Mesendoderm (in vitro differentiated cells): ENCODE results near the gene TWF2.

Experiments
- DNase-seq: peaks from one replicate; pipeline ENCODE4 v3.0.0; 2013
- H2AK5ac ChIP-seq: 2 replicates; pipeline ENCODE4 v1.6.1; 2013; ENCODE audit warnings: low read length, inconsistent platforms
- H2BK120ac ChIP-seq: 2 replicates; pipeline ENCODE4 v1.6.1; 2013; ENCODE audit warnings: low read depth, mild to moderate bottlenecking, low read length, moderate library complexity, mixed read lengths
- H2BK15ac ChIP-seq: replicated peaks from 2 replicates; pipeline ENCODE4 v1.6.1; 2013; ENCODE audit warnings: low read depth, mild to moderate bottlenecking, moderate library complexity
- H2BK5ac ChIP-seq: 2 replicates; pipeline ENCODE4 v1.6.1; 2013; ENCODE audit warnings: low read length, inconsistent platforms
- H3K18ac ChIP-seq: 2 replicates; pipeline ENCODE4 v1.6.1; 2013; ENCODE audit warnings: mild to moderate bottlenecking, low read length, mixed read lengths
- H3K23ac ChIP-seq: one replicate; pipeline ENCODE4 v1.6.1; 2013; ENCODE audit warnings: low read length
- H3K27ac ChIP-seq: 2 replicates; pipeline ENCODE4 v1.5.1; 2013; ENCODE audit warnings: low read depth, mild to moderate bottlenecking, inconsistent platforms, low read length, moderate library complexity
- H3K27me3 ChIP-seq: 2 replicates; pipeline ENCODE4 v1.6.1; 2013; ENCODE audit warnings: low read length, control low read depth, mild to moderate bottlenecking, inconsistent platforms; ENCODE audit not compliant: insufficient read depth, poor library complexity
- H3K36me3 ChIP-seq: 2 replicates; pipeline ENCODE4 v1.6.1; 2013; ENCODE audit warnings: low read length, inconsistent platforms; ENCODE audit not compliant: control insufficient read depth, insufficient read depth
- H3K4ac ChIP-seq: one replicate; pipeline ENCODE4 v1.6.1; 2013; ENCODE audit warnings: low read depth, mild to moderate bottlenecking, low read length, moderate library complexity
- H3K4me1 ChIP-seq: 2 replicates; pipeline ENCODE4 v1.6.1; 2013; ENCODE audit warnings: low read depth, low read length, inconsistent platforms; ENCODE audit not compliant: control insufficient read depth
- H3K4me2 ChIP-seq: 2 replicates; pipeline ENCODE4 v1.6.1; 2013; ENCODE audit warnings: low read length
- H3K4me3 ChIP-seq: 2 replicates; pipeline ENCODE4 v1.5.1; 2013; ENCODE audit warnings: mild to moderate bottlenecking, low read length
- H3K56ac ChIP-seq: one replicate; pipeline ENCODE4 v1.6.1; 2013; ENCODE audit warnings: low read length
- H3K79me1 ChIP-seq: 2 replicates; pipeline ENCODE4 v1.6.1; 2013; ENCODE audit warnings: low read length, inconsistent platforms
- H3K79me2 ChIP-seq: 2 replicates; pipeline ENCODE4 v1.6.1; 2013; ENCODE audit warnings: mild to moderate bottlenecking, low read length; ENCODE audit not compliant: control insufficient read depth, insufficient read depth
- H3K9ac ChIP-seq: 2 replicates; pipeline ENCODE4 v1.6.1; 2013; ENCODE audit warnings: low read length, inconsistent platforms
- H4K5ac ChIP-seq: one replicate; pipeline ENCODE4 v1.6.1; 2013; ENCODE audit warnings: low read length
- H4K8ac ChIP-seq: one replicate; pipeline ENCODE4 v1.6.1; 2013; ENCODE audit warnings: low read depth, mild to moderate bottlenecking, control low read depth, low read length, moderate library complexity
- WGBS: extraction: QIAGEN DNeasy Blood & Tissue Kit; methylation state at CpG from one replicate; pipeline ENCODE4 v1.1.7; 2013; ENCODE audit warnings: low lambda C conversion rate, missing lambda C conversion rate; ENCODE audit not compliant: insufficient coverage; ENCODE audit errors: extremely low coverage; 5-methylcytosine and 5-hydroxymethylcytosine counted together

The TWF2 gene

DNA sequence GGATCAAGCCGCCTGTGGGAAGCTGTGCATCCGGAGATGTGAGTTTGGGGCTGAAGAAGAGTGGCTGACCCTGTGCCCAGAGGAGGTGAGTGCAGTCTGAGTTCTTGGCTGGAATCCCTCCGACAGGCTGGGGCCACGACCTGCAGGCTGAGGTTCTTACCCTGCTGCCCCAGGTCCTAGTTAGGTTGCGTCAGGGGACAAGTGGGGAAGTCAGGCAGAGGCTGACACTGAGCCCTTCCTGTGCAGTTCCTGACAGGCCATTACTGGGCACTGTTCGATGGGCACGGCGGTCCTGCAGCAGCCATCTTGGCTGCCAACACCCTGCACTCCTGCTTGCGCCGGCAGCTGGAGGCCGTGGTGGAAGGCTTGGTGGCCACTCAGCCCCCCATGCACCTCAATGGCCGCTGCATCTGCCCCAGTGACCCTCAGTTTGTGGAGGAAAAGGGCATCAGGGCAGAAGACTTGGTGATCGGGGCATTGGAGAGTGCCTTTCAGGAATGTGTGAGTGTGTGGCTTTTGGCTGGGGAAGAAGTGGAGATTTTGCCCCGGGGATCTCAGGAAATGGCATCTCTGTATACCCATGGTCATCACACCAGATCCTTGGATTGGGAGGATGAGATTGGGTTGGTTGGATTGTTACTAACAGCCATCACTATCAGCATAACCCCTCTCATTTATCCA, 7.9 kb upstream of the TWF2 start:
- Histone ChIP-seq H3K4me1 (peaks cover 2% of the 10 kb centered on the region), H2BK120ac (no peak overlapping the region), H3K79me1 (no peaks in the 10 kb centered on the region), H4K5ac (no peak overlapping the region), H2AK5ac (no peak overlapping the region), H3K4ac (no peak overlapping the region), H3K27me3 (no peaks in the 10 kb centered on the region), H2BK15ac (no peak overlapping the region), H3K4me3 (no peak overlapping the region), H2BK5ac (no peak overlapping the region), H3K4me2 (no peak overlapping the region), H3K23ac (no peak overlapping the region), H3K79me2 (no peaks in the 10 kb centered on the region), H3K36me3 (no peaks in the 10 kb centered on the region), H3K18ac (no peak overlapping the region), H3K9ac (no peak overlapping the region), H3K56ac (no peak overlapping the region), H4K8ac (no peak overlapping the region), H3K27ac (no peak overlapping the region)
- no CpG with 5 or more reads among the region's 14 CpGs for WGBS
- DNase-seq = no peak

DNA sequence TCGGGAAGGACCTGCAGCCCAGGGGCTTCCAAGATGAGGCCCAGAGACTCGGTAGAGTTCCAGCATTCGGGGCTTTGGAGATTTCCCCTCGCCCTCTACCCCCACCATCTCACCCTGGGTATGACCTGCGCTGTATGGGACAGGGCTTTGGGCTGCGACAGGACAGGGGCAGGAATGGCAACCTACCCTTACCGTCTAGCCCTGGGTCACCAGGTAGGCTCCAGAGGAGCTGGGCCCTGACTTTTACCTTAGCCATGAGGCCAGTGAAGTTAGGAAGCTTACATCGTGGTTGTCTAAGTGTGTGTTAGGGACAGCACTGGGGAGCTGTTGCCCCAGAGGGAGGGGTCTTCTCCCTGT, 7.3 kb upstream of the TWF2 start:
- no peak for DNase-seq
- H3K79me2 ChIP-seq = no peaks in the 10 kb centered on the region
- H4K8ac ChIP-seq = no peak overlapping the region
- no peak overlapping the region for H2BK15ac ChIP-seq
- H2BK120ac ChIP-seq = no peak overlapping the region
- no peak overlapping the region for H2AK5ac ChIP-seq
- peak overlapping the region; percentile 31 for H3K9ac ChIP-seq
- H3K4me1 ChIP-seq = peaks cover 2% of the 10 kb centered on the region
- H3K4me2 ChIP-seq = peak overlapping the region; percentile 37
- peak overlapping the region; percentile 87 for H3K56ac ChIP-seq
- H3K18ac ChIP-seq = no peak overlapping the region
- no peaks in the 10 kb centered on the region for H3K36me3 ChIP-seq
- H3K4ac ChIP-seq = no peak overlapping the region
- no peaks in the 10 kb centered on the region for H3K79me1 ChIP-seq
- no peaks in the 10 kb centered on the region for H3K27me3 ChIP-seq
- no peak overlapping the region for H3K4me3 ChIP-seq
- H2BK5ac ChIP-seq = no peak overlapping the region
- no peak overlapping the region for H4K5ac ChIP-seq
- no peak overlapping the region for H3K23ac ChIP-seq
- WGBS = no CpG with 5 or more reads among the region's 8 CpGs
- H3K27ac ChIP-seq = no peak overlapping the region

DNA sequence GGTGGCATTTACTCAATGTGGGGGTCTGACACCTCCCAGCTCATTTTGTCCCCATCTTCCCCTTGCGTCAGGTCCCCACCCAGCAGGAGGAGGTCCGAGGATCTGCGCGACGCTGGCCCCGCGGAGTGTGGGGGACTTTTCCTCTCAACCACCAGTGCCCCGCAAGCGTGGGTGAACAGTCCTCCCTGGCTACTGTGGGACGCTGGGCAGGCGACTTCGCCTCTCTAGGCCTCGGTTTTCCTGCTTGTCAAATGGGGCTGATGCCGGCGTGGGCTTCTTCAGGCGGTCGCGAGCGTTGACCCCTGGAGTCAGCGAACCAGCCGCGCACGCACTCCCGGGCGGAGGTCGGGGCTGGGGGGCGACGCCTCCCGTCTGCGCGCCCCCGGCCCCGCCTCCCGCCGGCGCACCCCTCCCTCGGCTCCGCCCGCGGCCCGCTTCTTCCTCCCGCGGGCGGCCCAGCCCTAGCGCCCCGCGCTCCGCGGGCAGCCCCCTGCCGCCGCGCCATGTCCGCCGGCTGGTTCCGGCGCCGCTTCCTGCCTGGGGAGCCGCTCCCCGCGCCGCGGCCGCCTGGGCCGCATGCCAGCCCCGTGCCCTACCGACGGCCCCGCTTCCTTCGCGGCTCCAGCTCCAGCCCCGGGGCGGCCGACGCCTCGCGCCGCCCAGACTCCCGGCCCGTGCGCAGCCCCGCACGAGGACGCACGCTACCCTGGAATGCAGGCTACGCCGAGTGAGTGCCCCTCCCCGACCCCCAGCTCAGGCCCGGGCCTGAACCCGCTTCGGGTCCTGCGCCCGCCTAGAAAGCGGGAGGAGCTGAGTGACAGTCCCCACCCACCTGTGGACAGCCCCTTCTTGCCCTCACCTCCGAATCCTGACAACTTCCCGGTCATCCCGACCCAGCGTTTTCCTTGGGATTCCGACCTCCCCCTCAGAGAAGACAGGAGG, 6.6 kb upstream of the TWF2 start, which contains the start of gene PPM1M:
Gene PPM1M (plus strand): TSS at position 438 of the 942 bp plus-strand sequence. CDS start 66 bp downstream, at position 504.
- peak within 1 kb of the TSS; percentile 11 for H3K4me3 ChIP-seq
- no peaks in the 10 kb centered on the region for H3K79me1 ChIP-seq
- peak; percentile 82 for DNase-seq
- peaks cover 4% of the 10 kb centered on the region for H3K4me1 ChIP-seq
- no peak within 1 kb of the TSS for H2BK5ac ChIP-seq
- no peak within 1 kb of the TSS for H2BK120ac ChIP-seq
- H3K36me3 ChIP-seq = no peaks in the 10 kb centered on the region
- no peak within 1 kb of the TSS for H4K5ac ChIP-seq
- H3K9ac ChIP-seq = peak within 1 kb of the TSS; percentile 74
- peak within 1 kb of the TSS; percentile 87 for H3K56ac ChIP-seq
- H3K27me3 ChIP-seq = no peaks in the 10 kb centered on the region
- peak within 1 kb of the TSS; percentile 77 for H3K4ac ChIP-seq
- no peak within 1 kb of the TSS for H2AK5ac ChIP-seq
- H2BK15ac ChIP-seq = no peak within 1 kb of the TSS
- peak within 1 kb of the TSS; percentile 92 for H3K23ac ChIP-seq
- WGBS = no CpG with 5 or more reads among the region's 98 CpGs
- no peaks in the 10 kb centered on the region for H3K79me2 ChIP-seq
- H3K18ac ChIP-seq = peak within 1 kb of the TSS; percentile 70
- no peak within 1 kb of the TSS for H4K8ac ChIP-seq
- no peak within 1 kb of the TSS for H3K27ac ChIP-seq
- H3K4me2 ChIP-seq = peak within 1 kb of the TSS; percentile 65

DNA sequence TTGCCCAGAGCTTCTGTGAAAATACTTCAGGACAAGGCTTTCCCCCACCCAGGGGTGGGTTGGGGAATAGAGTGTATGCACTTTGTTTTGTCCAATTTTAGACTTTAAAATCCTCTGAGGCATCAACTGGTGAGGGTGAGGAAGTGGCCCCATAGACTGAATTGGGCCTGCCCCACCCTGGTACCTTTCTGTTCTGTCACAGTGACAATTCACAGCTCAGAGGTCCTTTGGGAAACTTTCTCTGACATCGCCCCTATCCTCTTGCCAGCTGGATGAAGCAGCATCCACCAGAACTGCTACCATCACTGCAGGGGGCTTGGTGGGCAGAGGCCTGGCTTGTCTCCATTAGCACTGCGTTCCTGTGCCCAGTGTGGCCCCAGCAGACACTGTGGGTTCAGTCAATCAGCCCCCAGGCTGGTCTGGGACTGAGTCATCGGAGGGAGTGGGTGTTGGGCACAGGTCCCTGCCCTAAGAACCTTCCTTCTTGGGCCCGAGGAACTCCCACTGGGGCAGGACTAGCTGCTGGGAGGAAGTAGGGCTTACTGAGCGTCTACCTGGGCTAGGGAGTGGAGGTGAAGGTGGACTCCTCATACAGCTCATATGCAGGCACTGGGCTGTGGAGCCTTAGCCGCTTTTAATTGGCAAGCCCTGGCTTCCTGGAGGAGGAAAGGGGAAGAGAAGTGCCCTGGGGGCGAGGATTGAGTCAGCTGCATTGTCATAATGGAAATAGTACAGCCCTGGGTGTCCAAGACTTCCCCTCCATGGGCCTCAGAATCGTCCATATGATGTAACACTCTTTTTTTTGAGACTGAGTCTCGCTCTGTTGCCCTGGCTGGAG, 5.1 kb upstream of the TWF2 start:
- H2AK5ac ChIP-seq = no peak overlapping the region
- H4K8ac ChIP-seq = no peak overlapping the region
- DNase-seq = no peak
- no peak overlapping the region for H3K27ac ChIP-seq
- no peak overlapping the region for H3K18ac ChIP-seq
- H2BK120ac ChIP-seq = no peak overlapping the region
- no peaks in the 10 kb centered on the region for H3K36me3 ChIP-seq
- H3K4me1 ChIP-seq = peaks cover 10% of the 10 kb centered on the region
- no peak overlapping the region for H4K5ac ChIP-seq
- H3K4me3 ChIP-seq = no peak overlapping the region
- H3K56ac ChIP-seq = no peak overlapping the region
- no peak overlapping the region for H3K9ac ChIP-seq
- H3K23ac ChIP-seq = no peak overlapping the region
- no peaks in the 10 kb centered on the region for H3K27me3 ChIP-seq
- H2BK5ac ChIP-seq = no peak overlapping the region
- H3K4ac ChIP-seq = no peak overlapping the region
- no peak overlapping the region for H3K4me2 ChIP-seq
- no CpG with 5 or more reads among the region's 9 CpGs for WGBS
- H3K79me2 ChIP-seq = no peaks in the 10 kb centered on the region
- no peaks in the 10 kb centered on the region for H3K79me1 ChIP-seq
- no peak overlapping the region for H2BK15ac ChIP-seq

DNA sequence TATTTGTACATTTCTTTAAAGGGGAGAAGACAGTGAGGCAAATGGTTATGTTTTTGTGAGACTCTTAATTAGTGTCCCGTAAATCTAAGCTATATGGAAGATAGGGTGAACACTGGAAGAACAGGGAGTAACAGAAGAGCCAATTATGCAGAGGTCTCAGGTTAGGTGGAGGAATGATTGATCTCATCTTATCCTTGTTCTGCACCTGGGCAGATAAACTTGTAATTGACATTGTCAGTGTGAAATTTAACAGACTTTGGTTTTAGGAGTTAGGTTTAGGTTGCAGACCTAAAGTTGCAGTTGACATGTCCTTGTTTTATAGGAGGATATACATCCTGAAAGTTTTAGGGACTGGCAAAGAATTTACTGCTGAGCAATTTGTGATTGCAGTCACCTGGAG, 3.1 kb upstream of the TWF2 start:
- no peak overlapping the region for H2BK120ac ChIP-seq
- H2BK5ac ChIP-seq = no peak overlapping the region

More for the DNA sequence above, 3.1 kb upstream of the TWF2 start:
- no peak overlapping the region for H3K4ac ChIP-seq
- H3K36me3 ChIP-seq = no peaks in the 10 kb centered on the region
- H3K79me2 ChIP-seq = peaks cover 2% of the 10 kb centered on the region
- no peak overlapping the region for H4K5ac ChIP-seq
- H3K79me1 ChIP-seq = peaks cover 3% of the 10 kb centered on the region
- no peak overlapping the region for H3K4me3 ChIP-seq
- no peaks in the 10 kb centered on the region for H3K27me3 ChIP-seq
- no CpG with 5 or more reads among the region's 1 CpG for WGBS
- H3K23ac ChIP-seq = no peak overlapping the region
- no peak for DNase-seq
- H3K9ac ChIP-seq = no peak overlapping the region
- no peak overlapping the region for H3K18ac ChIP-seq
- no peak overlapping the region for H3K4me2 ChIP-seq
- no peak overlapping the region for H2AK5ac ChIP-seq
- no peak overlapping the region for H4K8ac ChIP-seq
- peaks cover 15% of the 10 kb centered on the region for H3K4me1 ChIP-seq
- H3K56ac ChIP-seq = no peak overlapping the region
- H2BK15ac ChIP-seq = no peak overlapping the region
- no peak overlapping the region for H3K27ac ChIP-seq
